ENCODE results near the gene KCTD7.
A peak's percentile ranks its signal among the peaks of the same experiment; 100 is the strongest.
"Not testable (repeated sequence)": the region's sequence is repeated elsewhere in the genome, so short reads cannot be mapped to it uniquely, and the experiment has no call there.

Gene KCTD7

DNA sequence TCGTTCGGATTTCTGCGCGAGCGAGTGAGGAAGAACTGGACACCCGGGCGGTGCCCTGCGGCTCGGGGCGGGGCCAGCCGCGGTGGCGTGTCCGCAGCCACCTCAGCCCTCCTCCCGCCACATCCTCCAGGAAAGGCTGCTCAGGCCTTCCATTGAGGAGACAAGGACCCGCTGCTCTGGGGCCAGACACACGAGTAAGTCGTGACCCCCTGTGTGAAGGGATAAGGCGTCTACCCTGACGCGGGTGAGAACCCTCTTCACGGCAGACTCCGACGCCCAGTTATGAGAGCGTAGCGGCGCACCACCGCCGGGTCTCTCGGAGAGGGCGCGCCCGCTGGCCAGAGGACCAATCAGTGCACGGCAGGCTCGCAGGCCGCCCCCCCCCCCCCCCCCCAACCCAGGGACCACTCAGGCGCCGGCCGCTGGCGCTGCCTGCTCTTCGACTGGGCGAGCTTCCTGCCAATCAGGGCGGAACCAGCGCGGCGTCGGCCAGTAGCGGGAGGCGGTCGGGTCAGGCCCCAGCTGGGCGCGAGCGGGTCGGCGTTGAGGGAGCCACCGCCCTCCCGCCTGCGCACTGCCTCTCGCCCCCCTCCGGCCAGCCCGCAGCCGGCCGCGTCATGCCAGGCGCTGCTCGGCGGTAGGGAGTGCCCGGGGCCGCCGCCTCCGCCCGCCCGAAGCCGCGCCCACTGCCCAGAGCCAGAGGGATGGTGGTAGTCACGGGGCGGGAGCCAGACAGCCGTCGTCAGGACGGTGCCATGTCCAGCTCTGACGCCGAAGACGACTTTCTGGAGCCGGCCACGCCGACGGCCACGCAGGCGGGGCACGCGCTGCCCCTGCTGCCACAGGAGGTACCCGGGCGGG lies at the start of gene KCTD7:
Gene KCTD7 (plus strand): TSS at position 521 of the 861 bp plus-strand sequence. CDS start 184 bp downstream, at position 705.
- no peaks in the 10 kb centered on the region for H3K27me3 Mint-ChIP-seq
- peak; percentile 87 to 92 for DNase-seq (ENCODE audit: low spot score in 2 of 2)

DNA sequence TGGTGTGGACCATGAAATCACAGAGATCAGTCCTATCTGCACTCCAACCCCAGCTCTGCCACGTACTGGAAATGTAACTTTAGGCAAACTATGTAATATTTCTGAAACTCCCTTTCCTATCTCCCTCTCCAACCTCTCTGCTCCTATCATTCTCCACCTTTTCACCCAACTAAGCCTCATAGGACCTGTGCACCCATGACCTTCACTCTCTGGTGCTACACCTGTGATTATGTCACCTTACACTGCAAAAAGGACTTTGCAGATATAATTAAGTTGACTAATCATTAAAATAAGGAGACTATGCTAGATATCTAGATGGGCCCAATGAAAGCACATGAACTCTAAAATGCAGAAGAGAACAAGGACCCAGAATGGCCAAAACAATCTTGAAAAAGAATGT lies 48.3 kb upstream of the KCTD7 start:
- ATAC-seq (replicated peaks; ENCODE audit: extremely low read depth, poor library complexity, severe bottlenecking); H3K4me3 Mint-ChIP-seq; H3K27me3 Mint-ChIP-seq; DNase-seq (ENCODE audit: low spot score in 2 of 2); H3K27ac Mint-ChIP-seq (ENCODE audit: low read depth); H3K9me3 Mint-ChIP-seq: not testable (repeated sequence)
- Mint-ChIP-seq H3K36me3 (ENCODE audit: insufficient read depth) (peaks cover 23% of the 10 kb centered on the region), H3K4me1 (peaks cover 47% of the 10 kb centered on the region)

More for the DNA sequence above, at the start of gene KCTD7:
- Mint-ChIP-seq H3K27ac (ENCODE audit: low read depth) (peak within 1 kb of the TSS; percentile 48), H3K36me3 (ENCODE audit: insufficient read depth) (peaks cover 18% of the 10 kb centered on the region), H3K4me1 (peaks cover 40% of the 10 kb centered on the region), H3K4me3 (peak within 1 kb of the TSS; percentile 62), H3K9me3 (no peaks in the 10 kb centered on the region)
- peak; percentile 92 for ATAC-seq (replicated peaks; ENCODE audit: extremely low read depth, poor library complexity, severe bottlenecking)

DNA sequence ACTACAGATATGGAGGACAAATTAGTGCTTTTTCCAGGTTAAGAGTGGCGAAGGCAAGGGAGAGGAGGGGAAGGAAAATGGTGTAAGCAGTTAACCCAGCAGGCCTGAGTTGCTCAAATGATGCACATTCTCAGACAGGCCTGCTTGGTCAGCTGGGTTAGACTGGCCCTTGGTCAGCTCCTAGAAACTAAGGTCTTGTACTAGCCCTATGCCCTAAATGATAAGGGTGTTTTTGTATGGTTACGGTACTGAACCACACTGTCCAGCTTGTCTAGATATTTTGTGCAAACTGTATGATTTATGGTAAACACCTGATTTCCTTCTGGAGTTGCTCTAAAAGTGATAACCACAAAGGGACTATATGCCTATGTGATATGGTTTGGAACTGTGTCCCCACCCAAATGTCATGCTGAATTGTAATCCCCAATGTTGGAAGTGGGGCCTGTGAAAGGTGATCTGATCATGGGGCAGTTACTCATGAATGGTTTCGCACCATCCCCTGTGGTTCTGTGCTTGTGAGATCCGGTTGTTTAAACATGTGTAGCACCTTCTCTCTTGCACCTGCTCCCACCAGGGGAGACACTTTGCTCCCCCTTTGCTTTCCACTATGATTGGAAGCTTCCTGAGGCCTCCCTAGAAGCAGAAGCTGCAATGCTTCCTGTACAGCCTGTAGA lies 45.7 kb upstream of the KCTD7 start:
- not testable (repeated sequence) for DNase-seq (ENCODE audit: low spot score in 2 of 2)

DNA sequence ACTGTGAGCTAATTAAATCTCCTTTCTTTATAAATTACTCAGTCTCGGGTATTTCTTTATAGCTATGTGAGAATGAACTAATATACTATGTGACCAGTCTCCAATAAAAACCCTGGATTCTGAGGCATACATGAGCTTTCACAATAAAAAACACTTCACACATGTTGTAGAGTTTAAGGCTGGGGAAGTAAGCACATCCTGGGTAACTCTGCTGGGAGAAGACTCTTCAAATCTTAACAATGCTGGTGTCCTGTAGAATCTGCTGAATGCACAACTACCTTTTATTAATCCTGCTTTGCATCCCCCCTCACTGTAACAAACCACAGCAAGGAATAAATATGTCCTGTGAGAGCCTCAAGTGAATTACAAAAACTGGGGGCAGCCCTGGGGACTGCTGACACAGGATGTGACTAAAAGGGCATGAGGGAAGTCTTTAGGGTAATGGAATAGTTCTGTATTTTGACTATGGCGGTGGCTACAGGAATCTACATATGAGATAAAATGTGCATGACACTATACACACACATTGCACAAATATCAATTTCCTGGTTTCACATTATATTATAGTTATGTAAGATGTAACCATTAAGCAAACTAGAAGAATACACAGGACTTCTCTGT lies 45.1 kb upstream of the KCTD7 start:
- Mint-ChIP-seq H3K36me3 (ENCODE audit: insufficient read depth) (peaks cover 11% of the 10 kb centered on the region), H3K4me3 (no peak overlapping the region), H3K27ac (ENCODE audit: low read depth) (peak overlapping the region; percentile 8), H3K9me3 (no peaks in the 10 kb centered on the region), H3K4me1 (peaks cover 40% of the 10 kb centered on the region), H3K27me3 (no peaks in the 10 kb centered on the region)
- ATAC-seq (replicated peaks; ENCODE audit: extremely low read depth, poor library complexity, severe bottlenecking), result no peak
- no peak for DNase-seq (ENCODE audit: low spot score in 2 of 2)

More for the DNA sequence above, 45.7 kb upstream of the KCTD7 start:
- Mint-ChIP-seq H3K27ac (ENCODE audit: low read depth) (peak overlapping the region; percentile 5), H3K4me1 (peaks cover 42% of the 10 kb centered on the region), H3K36me3 (ENCODE audit: insufficient read depth) (peaks cover 12% of the 10 kb centered on the region)
- H3K27me3 Mint-ChIP-seq; H3K9me3 Mint-ChIP-seq; H3K4me3 Mint-ChIP-seq; ATAC-seq (replicated peaks; ENCODE audit: extremely low read depth, poor library complexity, severe bottlenecking): not testable (repeated sequence)

DNA sequence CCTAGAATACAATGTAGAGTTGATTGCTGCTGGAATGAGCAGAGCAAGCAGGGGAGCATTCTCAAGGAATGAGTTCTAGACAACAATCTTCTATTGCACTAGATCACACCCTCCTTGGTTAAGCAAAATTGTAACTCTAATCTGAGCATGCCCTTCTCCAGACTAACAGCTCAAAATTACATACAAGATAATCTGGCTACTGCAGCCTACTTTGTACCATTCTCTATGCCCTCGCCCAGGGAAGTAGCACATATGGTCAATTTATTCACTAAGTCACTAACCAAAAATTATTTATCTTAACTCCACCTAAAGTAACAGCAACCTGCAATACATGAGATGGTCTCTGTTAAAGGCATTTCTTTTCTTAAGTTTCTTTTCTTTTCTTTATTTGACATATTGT lies 42.5 kb upstream of the KCTD7 start:
- Mint-ChIP-seq H3K4me1 (peaks cover 50% of the 10 kb centered on the region), H3K9me3 (no peaks in the 10 kb centered on the region), H3K4me3 (no peak overlapping the region), H3K27me3 (no peaks in the 10 kb centered on the region), H3K27ac (ENCODE audit: low read depth) (no peak overlapping the region), H3K36me3 (ENCODE audit: insufficient read depth) (peaks cover 13% of the 10 kb centered on the region)
- DNase-seq (ENCODE audit: low spot score in 2 of 2) (no peak), ATAC-seq (replicated peaks; ENCODE audit: extremely low read depth, poor library complexity, severe bottlenecking) (no peak)

DNA sequence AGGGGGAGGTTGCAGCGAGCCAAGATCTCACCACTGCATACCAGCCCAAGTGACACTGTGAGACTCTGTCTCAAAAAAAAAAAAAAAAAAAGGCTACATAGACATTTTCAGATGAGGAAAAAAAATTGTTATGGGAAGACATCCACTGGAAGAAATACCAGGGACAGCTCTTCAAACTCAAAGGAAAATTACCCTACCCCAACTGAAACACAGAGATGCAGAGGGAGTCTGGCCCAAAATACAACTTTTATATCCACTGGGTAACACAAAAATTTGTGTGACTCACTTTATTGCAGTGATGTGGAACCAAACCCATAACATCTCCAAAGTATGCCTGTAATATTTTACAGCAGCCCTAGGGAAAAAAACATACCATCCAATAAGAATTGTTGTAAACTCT lies 40.5 kb upstream of the KCTD7 start:
- H3K36me3 Mint-ChIP-seq (ENCODE audit: insufficient read depth), result peaks cover 14% of the 10 kb centered on the region
- H3K4me1 Mint-ChIP-seq, result peaks cover 58% of the 10 kb centered on the region
- H3K4me3 Mint-ChIP-seq; H3K9me3 Mint-ChIP-seq; DNase-seq (ENCODE audit: low spot score in 2 of 2); H3K27me3 Mint-ChIP-seq; ATAC-seq (replicated peaks; ENCODE audit: extremely low read depth, poor library complexity, severe bottlenecking): not testable (repeated sequence)
- H3K27ac Mint-ChIP-seq (ENCODE audit: low read depth), result peak overlapping the region; percentile 61

DNA sequence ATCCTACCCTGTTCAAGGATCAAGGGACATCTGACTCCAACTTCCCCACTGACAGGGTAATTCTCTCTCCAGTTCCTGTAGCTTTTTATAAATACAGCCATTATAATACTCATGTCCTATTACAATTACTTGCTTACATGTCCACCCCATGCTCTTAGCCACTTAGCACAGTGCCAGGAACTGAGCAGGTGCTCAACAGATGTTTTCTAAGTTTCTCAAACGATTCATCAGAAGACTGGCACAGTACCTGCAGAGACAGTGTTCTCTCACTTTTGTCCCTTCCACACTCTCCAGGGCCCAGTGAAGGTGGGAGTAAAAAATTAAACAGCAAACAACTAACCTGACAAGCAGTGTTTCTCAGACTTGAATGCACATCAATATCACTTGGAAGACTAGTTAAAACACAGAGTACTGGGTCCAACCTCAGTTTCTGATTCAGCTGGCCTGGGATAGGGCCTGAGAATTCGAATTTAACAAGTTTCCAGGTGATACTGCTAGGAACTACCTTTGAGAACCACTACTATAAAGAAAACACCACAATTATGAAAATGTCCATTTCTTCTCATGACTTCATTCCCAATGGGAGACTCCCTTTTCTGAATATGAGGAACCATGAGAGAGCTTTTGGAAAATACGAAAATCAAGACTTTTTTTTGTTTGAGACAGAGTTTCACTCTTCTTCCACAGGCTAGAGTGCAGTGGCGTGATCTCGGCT lies 39.7 kb upstream of the KCTD7 start:
- ATAC-seq (replicated peaks; ENCODE audit: extremely low read depth, poor library complexity, severe bottlenecking); DNase-seq (ENCODE audit: low spot score in 2 of 2); H3K27me3 Mint-ChIP-seq; H3K9me3 Mint-ChIP-seq: not testable (repeated sequence)
- Mint-ChIP-seq H3K36me3 (ENCODE audit: insufficient read depth) (peaks cover 13% of the 10 kb centered on the region), H3K4me1 (peaks cover 51% of the 10 kb centered on the region), H3K4me3 (peak overlapping the region; percentile 29), H3K27ac (ENCODE audit: low read depth) (peak overlapping the region; percentile 61)

DNA sequence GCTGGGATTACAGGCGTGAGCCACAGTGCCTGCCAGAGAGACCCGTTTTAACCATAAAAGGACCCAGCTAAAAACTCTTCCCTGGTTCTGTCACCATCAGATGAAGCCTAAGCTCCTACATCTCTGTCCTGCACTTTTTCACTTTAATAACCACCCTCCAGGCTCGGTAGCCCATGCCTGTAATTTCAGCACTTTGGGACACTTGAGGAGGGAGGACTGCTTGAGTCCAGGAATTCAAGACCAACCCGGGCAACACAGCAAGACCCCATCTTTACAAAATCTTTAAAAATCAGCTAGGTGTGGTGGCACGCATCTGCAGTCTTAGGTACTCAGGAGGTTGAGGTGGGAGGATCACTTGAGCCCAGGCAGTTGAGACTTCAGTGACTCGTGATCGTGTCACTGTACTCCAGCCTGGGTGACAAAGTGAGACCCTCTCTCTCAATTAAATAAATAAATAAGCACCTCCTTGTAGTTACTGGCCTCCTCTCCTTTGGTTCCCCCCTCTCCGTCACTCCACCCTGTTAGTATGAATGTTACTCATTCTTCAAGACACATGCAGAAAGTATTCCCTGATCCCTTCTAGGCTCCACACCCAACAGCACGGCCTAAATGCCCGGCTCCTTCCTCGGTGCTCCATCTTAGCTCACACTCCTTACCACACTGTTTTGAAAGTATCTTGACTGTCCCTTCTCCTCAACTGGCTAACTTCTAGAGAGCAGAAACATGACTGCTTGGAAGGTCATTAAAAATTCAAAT lies 38.2 kb upstream of the KCTD7 start:
- Mint-ChIP-seq H3K4me3 (peak overlapping the region; percentile 95), H3K27ac (ENCODE audit: low read depth) (peak overlapping the region; percentile 97), H3K4me1 (peaks cover 46% of the 10 kb centered on the region)
- H3K36me3 Mint-ChIP-seq (ENCODE audit: insufficient read depth); H3K9me3 Mint-ChIP-seq; H3K27me3 Mint-ChIP-seq; ATAC-seq (replicated peaks; ENCODE audit: extremely low read depth, poor library complexity, severe bottlenecking); DNase-seq (ENCODE audit: low spot score in 2 of 2): not testable (repeated sequence)

DNA sequence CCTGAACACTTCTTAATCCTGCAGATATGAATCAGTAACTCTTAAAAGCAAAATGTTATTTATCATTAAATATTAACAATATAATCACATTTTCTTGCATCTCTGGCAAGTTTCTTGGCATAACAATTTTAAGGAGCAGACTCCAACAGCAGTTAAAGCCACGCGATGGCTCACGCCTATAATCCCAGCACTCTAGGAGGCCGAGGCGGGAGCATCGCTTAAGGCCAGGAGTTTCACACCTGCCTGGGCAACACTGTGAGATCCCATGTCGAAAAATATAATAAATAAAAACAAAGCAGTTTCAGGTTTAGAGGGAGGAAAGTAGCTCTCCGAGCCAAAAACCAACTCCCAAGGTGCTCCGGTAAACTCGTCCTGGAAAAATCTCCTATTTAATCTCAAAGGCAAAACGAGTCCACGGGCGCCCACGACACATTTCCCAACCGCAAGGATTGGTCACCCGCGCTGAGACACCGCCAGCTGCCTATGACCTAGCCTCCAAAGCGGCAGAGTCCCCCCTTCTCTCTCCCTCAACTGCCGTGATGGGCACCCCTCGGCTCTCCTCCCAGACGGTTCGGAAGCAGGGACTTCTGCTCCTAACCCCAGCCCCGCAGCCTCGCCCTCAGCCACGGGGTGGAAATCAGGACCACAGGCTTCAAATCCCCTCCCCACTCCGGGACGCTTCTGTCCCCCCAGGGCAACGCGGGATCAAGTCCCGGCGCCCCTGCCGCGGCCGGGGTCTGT lies 37.5 kb upstream of the KCTD7 start:
- ATAC-seq (replicated peaks; ENCODE audit: extremely low read depth, poor library complexity, severe bottlenecking); H3K27me3 Mint-ChIP-seq; H3K36me3 Mint-ChIP-seq (ENCODE audit: insufficient read depth); H3K9me3 Mint-ChIP-seq; DNase-seq (ENCODE audit: low spot score in 2 of 2): not testable (repeated sequence)
- peak overlapping the region; percentile 97 for H3K27ac Mint-ChIP-seq (ENCODE audit: low read depth)
- peaks cover 45% of the 10 kb centered on the region for H3K4me1 Mint-ChIP-seq
- peak overlapping the region; percentile 95 for H3K4me3 Mint-ChIP-seq

DNA sequence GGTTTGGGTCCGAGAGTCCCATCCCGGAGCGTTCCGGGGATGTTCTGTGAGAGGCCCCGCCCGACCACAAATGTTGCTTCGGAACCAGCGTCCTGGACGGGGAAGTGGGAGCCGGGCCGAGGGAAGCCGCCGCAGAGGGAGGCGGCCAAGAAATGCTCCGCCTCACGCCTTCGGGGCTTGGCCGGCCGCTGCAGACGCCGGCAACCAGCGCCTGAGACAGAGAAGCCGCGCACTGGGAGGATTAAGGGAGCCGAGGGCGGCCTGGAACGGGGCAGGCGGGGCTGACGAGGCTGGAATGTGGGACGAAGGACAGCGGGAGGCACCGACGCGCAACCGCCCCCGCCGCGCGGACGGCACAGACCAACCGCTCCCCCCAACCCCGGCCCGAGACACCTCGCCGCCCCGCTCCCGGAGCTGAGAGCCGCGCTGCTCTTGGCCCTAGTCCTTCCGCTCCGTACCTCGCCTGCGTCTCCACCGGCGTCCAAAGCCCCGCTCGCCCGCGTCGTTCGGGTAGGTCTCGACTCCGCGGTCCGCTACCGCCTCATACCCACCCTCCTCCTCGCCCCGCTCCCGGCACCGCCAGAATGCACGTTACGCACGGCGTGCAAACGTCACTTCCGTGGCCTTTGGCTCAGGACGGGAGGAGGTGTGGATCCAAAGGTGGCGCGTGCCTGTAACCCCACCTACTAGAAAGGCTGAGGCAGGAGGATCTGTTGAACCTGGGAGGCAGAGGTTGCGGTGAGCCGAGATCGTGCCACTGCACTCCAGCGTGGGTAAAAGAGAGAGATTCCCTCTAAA lies 36.7 kb upstream of the KCTD7 start:
- H3K36me3 Mint-ChIP-seq (ENCODE audit: insufficient read depth), result peaks cover 10% of the 10 kb centered on the region
- H3K27ac Mint-ChIP-seq (ENCODE audit: low read depth), result peak overlapping the region; percentile 97
- DNase-seq (ENCODE audit: low spot score in 2 of 2) (peak; percentile 68 to 75), ATAC-seq (replicated peaks; ENCODE audit: extremely low read depth, poor library complexity, severe bottlenecking) (peak; percentile 96)
- peak overlapping the region; percentile 95 for H3K4me3 Mint-ChIP-seq
- no peaks in the 10 kb centered on the region for H3K27me3 Mint-ChIP-seq
- H3K9me3 Mint-ChIP-seq, result no peaks in the 10 kb centered on the region
- H3K4me1 Mint-ChIP-seq, result peaks cover 37% of the 10 kb centered on the region
